Sigmoid colon (tissue), 7 donors: ENCODE data around the gene AGPAT1. TPM values are rescaled to one million over a fixed set of nuclear protein-coding genes. Genes with fewer than 3 reads are reported as not detected.
A peak's percentile ranks its signal among the peaks of the same experiment; 100 is the strongest.
"Not testable (repeated sequence)": the region's sequence is repeated elsewhere in the genome, so short reads cannot be mapped to it uniquely, and the experiment has no call there.

Experiments used
- DNase-seq: peaks from one replicate; pipeline ENCODE4 v3.0.0-alpha.2; 2019
- H3K27ac ChIP-seq, 4 donors: fragments of 200-600 bp; sonication (generic); one replicate each; pipeline ENCODE4 v1.5.1; 2016 to 2019; ENCODE audit warnings: mild to moderate bottlenecking in 1 of 4
- H3K27me3 ChIP-seq, 3 donors: fragments of 200-600 bp; sonication (generic); one replicate each; pipeline ENCODE4 v1.5.1; 2019; ENCODE audit warnings: mild to moderate bottlenecking in 1 of 3
- H3K36me3 ChIP-seq, 4 donors: fragments of 200-600 bp; sonication (generic); one replicate each; pipeline ENCODE4 v1.5.1; 2016 to 2019
- H3K4me1 ChIP-seq, 4 donors: fragments of 200-600 bp; sonication (generic); one replicate each; pipeline ENCODE4 v1.5.1; 2017 to 2019
- H3K4me3 ChIP-seq, 4 donors: fragments of 200-600 bp; sonication (generic); one replicate each; pipeline ENCODE4 v1.5.1; 2017 to 2019; ENCODE audit warnings: mild to moderate bottlenecking in 2 of 4, moderate library complexity in 1 of 4
- H3K9me3 ChIP-seq, 4 donors: fragments of 200-600 bp in 3 of 4; sonication (generic) in 3 of 4; one replicate each; pipeline versions ENCODE4 v1.5.1 to v1.6.1; 2013 to 2019
- EP300 ChIP-seq, 4 donors: sonication (generic); formaldehyde crosslinking; IDR thresholded peaks; one replicate each; pipeline ENCODE4 v1.6.1; 2017; ENCODE audit warnings: antibody characterized with exemption in 4 of 4
- POLR2A ChIP-seq, 2 donors: fragments of 450-650 bp; IDR thresholded peaks; one replicate each; pipeline ENCODE4 v1.6.1; 2016; ENCODE audit warnings: antibody characterized with exemption in 2 of 2, mild to moderate bottlenecking in 2 of 2, moderate library complexity in 2 of 2
- POLR2AphosphoS5 ChIP-seq, 4 donors: sonication (generic); formaldehyde crosslinking; IDR thresholded peaks; one replicate each; pipeline ENCODE4 v1.6.1; 2017; ENCODE audit warnings: antibody characterized with exemption in 4 of 4
- WGBS, 2 donors: extraction: QIAGEN DNeasy Blood & Tissue Kit; methylation state at CpG; one replicate each; pipeline ENCODE4 v1.1.7; 2013; 5-methylcytosine and 5-hydroxymethylcytosine counted together
- intact Hi-C: fragments of 100-400 bp; cut with DNase I; formaldehyde crosslinking; loops from one replicate; pipeline ENCODE4 v1.15.1; 2023
- polyA plus RNA-seq, 3 donors: library from polyadenylated mRNA; stranded (reverse); fragments of 200-250 nt; gene quantifications; one replicate each; pipeline ENCODE4 v1.2.3, GENCODE V29; 2013
- total RNA-seq, 4 donors: library from RNA; depleted of rRNA; stranded (reverse); fragments of >200 nt; gene quantifications; one replicate each; pipeline ENCODE4 v1.1.0, GENCODE V29; 2016
- TF ChIP-seq, protein P1 (sequence below), 4 experiments: fragments of 450-650 bp in 3 of 4; fragments of 200-600 bp in 1 of 4; IDR thresholded peaks; one replicate each; pipeline ENCODE4 v1.5.1; 2016 to 2019; ENCODE audit warnings: antibody characterized with exemption in 4 of 4, mild to moderate bottlenecking in 3 of 4, moderate library complexity in 2 of 4
- donor health status: healthy with polysubstance abuse.
- donor health status: Bipolar disorder and iron deficiency.
- donor health status: healthy.

The AGPAT1 gene
- total and polyA plus RNA-seq, 7 donors, result 32.4 to 54.2 (median 37.9) TPM

DNA sequence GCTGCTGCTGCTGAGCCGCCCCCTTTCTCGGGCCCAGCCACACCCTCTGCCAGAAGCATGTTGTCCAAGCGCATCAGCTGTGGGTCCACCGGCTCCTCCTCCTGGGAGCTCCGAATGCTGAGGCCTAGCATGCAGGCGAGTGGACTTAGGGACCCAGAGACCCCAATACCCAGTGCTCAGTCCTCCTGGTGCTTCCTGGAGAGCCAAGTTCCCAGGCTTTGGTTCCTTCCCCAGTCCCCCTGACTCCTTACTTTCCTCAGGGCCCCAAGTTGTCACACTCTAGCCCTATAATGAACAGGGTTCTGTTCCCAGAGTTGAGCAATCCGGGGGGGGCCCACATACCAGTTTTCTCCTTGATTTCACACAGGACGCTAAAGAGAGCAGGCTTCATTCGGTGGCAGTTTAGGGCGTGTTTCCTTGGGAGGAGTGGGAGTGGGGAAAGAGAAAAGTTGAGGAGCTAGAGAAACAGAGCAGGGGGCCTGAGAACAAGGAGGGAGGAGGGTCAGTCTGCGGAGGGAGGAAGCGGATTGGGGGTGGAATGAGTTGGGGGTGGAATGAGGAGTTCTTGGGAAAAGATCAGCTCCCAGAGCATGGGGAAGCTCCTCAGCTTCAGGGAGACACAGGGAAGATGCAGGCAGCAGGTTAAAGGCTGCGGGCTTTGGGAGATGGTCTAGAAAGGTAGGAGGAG lies 12.6 kb upstream of the AGPAT1 start:
- H3K36me3 ChIP-seq, result peaks cover 0 to 25% (median 13%) of the 10 kb centered on the region in 4 donors
- peak; percentile 81 for DNase-seq
- peak overlapping the region; percentile 93 to 100 (median 96) for H3K27ac ChIP-seq
- no peaks in the 10 kb centered on the region for H3K9me3 ChIP-seq
- 26 to 41% methylated on average over 13 of the region's 13 CpGs for WGBS, 2 donors
- TF ChIP-seq EP300 (IDR thresholded peaks at IDR 0.05), result no peak
- peak in 2 of 4 donors; percentile 14 to 47 for TF ChIP-seq POLR2AphosphoS5 (IDR thresholded peaks at IDR 0.05)
- H3K4me3 ChIP-seq, result peak overlapping the region; percentile 76 to 98 (median 92)
- no peaks in the 10 kb centered on the region for H3K27me3 ChIP-seq
- intact Hi-C loops, result loop anchor here (5.0 kb wide), 1 partner anchor 646 kb away; the partner anchor contains the start of gene DDX39B
- peaks cover 0 to 63% (median 50%) of the 10 kb centered on the region in 4 donors for H3K4me1 ChIP-seq

DNA sequence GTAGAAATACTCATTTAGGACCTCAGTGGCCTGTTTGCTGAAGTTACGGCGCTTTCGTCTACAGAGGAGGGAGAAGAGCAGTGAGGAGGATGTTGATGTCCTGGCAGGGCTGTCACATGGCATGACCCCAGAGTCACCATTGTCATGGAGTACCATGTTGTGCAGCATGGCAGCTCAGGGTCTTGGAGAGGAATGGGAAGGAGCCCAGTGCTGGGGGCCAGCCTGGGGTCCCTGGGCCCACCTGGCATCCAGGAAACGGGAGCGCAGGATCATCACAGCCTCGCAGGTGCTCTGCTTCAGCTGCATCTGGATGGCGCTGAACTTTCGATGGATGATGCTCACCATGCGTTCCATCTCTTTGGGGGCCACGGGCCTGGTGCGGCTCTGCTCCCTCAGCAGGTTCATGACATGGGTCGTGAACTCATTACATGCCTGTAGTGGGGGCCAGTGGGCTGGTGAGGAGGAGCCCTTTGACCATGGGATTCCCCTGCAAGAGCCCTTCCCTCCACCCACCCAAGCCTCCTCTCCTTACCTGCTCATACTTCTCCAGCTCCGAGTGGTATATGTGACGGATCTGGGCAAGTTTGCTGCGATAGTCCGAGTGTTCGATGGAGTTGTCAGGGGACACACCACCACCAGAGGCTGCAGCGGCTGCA lies 12.0 kb upstream of the AGPAT1 start:
- WGBS, 2 donors, result 79 to 85% methylated on average over 18 of the region's 18 CpGs
- not testable (repeated sequence) for DNase-seq, H3K27me3 ChIP-seq, H3K9me3 ChIP-seq
- peaks cover 0 to 32% (median 13%) of the 10 kb centered on the region in 4 donors for H3K36me3 ChIP-seq
- H3K4me3 ChIP-seq, result peak overlapping the region in 3 of 4 donors; percentile 92 to 98 (median 93)
- H3K27ac ChIP-seq, result peak overlapping the region; percentile 93 to 100 (median 96)
- intact Hi-C loops, result loop anchor here (5.0 kb wide), 1 partner anchor 646 kb away; the partner anchor contains the start of gene DDX39B
- H3K4me1 ChIP-seq, result peaks cover 0 to 63% (median 50%) of the 10 kb centered on the region in 4 donors

GRCh38 chr6:32187009-32187709 lies 11.3 kb upstream of the AGPAT1 start:
- intact Hi-C loops, result loop anchor here (5.0 kb wide), 1 partner anchor 645 kb away; the partner anchor contains the start of gene DDX39B

GRCh38 chr6:32186151-32186840 lies 10.4 kb upstream of the AGPAT1 start:
- not testable (repeated sequence) for H3K27me3 ChIP-seq, DNase-seq, H3K4me3 ChIP-seq, H3K9me3 ChIP-seq
- peak overlapping the region; percentile 83 to 100 (median 96) for H3K27ac ChIP-seq
- 71% methylated on average over 10 of the region's 10 CpGs for WGBS, 2 donors
- intact Hi-C loops, result loop anchor here (5.0 kb wide), 1 partner anchor 644 kb away; the partner anchor contains the start of gene DDX39B
- H3K4me1 ChIP-seq, result peaks cover 0 to 67% (median 51%) of the 10 kb centered on the region in 4 donors
- H3K36me3 ChIP-seq, result peaks cover 0 to 47% (median 13%) of the 10 kb centered on the region in 4 donors

More at GRCh38 chr6:32187009-32187709, 11.3 kb upstream of the AGPAT1 start:
- 57 to 78% methylated on average over 12 of the region's 12 CpGs for WGBS, 2 donors
- H3K4me1 ChIP-seq, result peaks cover 0 to 62% (median 49%) of the 10 kb centered on the region in 4 donors
- peaks cover 0 to 39% (median 13%) of the 10 kb centered on the region in 4 donors for H3K36me3 ChIP-seq
- peak overlapping the region; percentile 83 to 100 (median 96) for H3K27ac ChIP-seq
- no peak for DNase-seq
- TF ChIP-seq EP300 (IDR thresholded peaks at IDR 0.05) (no peak), POLR2A (IDR thresholded peaks at IDR 0.05) (no peak), POLR2AphosphoS5 (IDR thresholded peaks at IDR 0.05) (no peak)
- TF ChIP-seq, protein P1, sequence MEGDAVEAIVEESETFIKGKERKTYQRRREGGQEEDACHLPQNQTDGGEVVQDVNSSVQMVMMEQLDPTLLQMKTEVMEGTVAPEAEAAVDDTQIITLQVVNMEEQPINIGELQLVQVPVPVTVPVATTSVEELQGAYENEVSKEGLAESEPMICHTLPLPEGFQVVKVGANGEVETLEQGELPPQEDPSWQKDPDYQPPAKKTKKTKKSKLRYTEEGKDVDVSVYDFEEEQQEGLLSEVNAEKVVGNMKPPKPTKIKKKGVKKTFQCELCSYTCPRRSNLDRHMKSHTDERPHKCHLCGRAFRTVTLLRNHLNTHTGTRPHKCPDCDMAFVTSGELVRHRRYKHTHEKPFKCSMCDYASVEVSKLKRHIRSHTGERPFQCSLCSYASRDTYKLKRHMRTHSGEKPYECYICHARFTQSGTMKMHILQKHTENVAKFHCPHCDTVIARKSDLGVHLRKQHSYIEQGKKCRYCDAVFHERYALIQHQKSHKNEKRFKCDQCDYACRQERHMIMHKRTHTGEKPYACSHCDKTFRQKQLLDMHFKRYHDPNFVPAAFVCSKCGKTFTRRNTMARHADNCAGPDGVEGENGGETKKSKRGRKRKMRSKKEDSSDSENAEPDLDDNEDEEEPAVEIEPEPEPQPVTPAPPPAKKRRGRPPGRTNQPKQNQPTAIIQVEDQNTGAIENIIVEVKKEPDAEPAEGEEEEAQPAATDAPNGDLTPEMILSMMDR (IDR thresholded peaks at IDR 0.05), result no peak
- no peak overlapping the region for H3K4me3 ChIP-seq
- H3K27me3 ChIP-seq, result no peaks in the 10 kb centered on the region
- no peaks in the 10 kb centered on the region for H3K9me3 ChIP-seq

DNA sequence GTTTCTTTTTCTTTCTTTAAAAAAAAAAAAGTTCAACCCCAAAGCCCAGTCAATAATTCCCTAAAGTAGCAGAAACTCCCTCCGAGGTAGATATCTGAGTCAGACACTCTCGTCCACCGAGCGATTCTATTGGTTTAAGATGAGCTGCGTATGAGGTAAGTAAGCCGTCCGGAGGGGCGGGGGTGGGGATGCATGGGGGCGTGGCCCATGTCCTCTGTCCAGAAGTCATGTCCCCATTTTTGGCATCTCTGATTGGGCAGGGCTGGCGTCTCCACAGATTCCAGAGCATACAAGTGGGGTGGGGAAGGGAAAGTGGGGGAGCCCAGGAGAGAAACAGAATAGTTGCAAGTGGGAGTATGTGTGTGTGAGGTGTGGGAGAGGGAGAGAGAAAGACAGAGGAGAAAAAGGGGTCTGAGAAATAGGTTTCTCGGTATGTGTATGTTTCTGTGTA lies 9.8 kb upstream of the AGPAT1 start:
- peaks cover 6 to 53% (median 19%) of the 10 kb centered on the region in 4 donors for H3K36me3 ChIP-seq
- 24 to 40% methylated on average over 11 of the region's 11 CpGs for WGBS, 2 donors
- DNase-seq, result peak; percentile 97
- peak overlapping the region; percentile 83 to 100 (median 96) for H3K27ac ChIP-seq
- H3K9me3 ChIP-seq, H3K4me3 ChIP-seq, H3K27me3 ChIP-seq: not testable (repeated sequence)
- intact Hi-C loops, result loop anchor here (5.0 kb wide), 1 partner anchor 643 kb away; the partner anchor contains the start of gene DDX39B
- H3K4me1 ChIP-seq, result peaks cover 0 to 64% (median 45%) of the 10 kb centered on the region in 4 donors
- TF ChIP-seq POLR2AphosphoS5 (IDR thresholded peaks at IDR 0.05), result peak in 2 of 4 donors; percentile 13 to 55

- WGBS, 2 donors, result 82 to 83% methylated on average over 6 of the region's 6 CpGs
- H3K4me3 ChIP-seq, result no peak within 1 kb of the TSS
- TF ChIP-seq POLR2AphosphoS5 (IDR thresholded peaks at IDR 0.05) (no peak), EP300 (IDR thresholded peaks at IDR 0.05) (no peak), POLR2A (IDR thresholded peaks at IDR 0.05) (no peak)
- TF ChIP-seq, protein P1 (IDR thresholded peaks at IDR 0.05), result no peak
- peak within 1 kb of the TSS; percentile 83 to 100 (median 96) for H3K27ac ChIP-seq
- H3K27me3 ChIP-seq, result no peaks in the 10 kb centered on the region
- no peaks in the 10 kb centered on the region for H3K9me3 ChIP-seq
- no peak for DNase-seq
- H3K36me3 ChIP-seq, result peaks cover 13 to 66% (median 23%) of the 10 kb centered on the region in 4 donors
- peaks cover 0 to 76% (median 52%) of the 10 kb centered on the region in 4 donors for H3K4me1 ChIP-seq
- intact Hi-C loops, result no loop called here
Measured at GRCh38 chr6:32184084-32184640, 8.3 kb upstream of the AGPAT1 start, which contains the start of gene AGER. AGER (minus strand) TSS chr6:32184253; CDS start chr6:32184222, 31 bp downstream.
